Endothelial cell of umbilical vein (primary cell): ENCODE measurements around the gene SLC26A11. TPM values are rescaled to one million over a fixed set of nuclear protein-coding genes. Genes with fewer than 3 reads are reported as not detected.

Experiments
- BruUV-seq: library from RNA; stranded (reverse); fragments of 400-500 nt; replicated peaks from 2 replicates; lab custom pipeline; 2021; lab: Mats Ljungman, UMichigan
- CTCF ChIA-PET: fragments of 300-600, 350-600 bp; sonication (Branson Sonifier 250); formaldehyde crosslinking; loops from one replicate; lab custom pipeline; 2021; ENCODE audit warnings: antibody characterized with exemption, inconsistent platforms; lab: Charles Lee
- POLR2A ChIA-PET: fragments of 300-600, 350-600 bp; sonication (Branson Sonifier 250); formaldehyde crosslinking; loops from one replicate; lab custom pipeline; 2021; ENCODE audit warnings: antibody characterized with exemption, inconsistent platforms; lab: Charles Lee
- DNase-seq: peaks from one replicate; pipeline ENCODE4 v3.0.0-alpha.2; 2011; ENCODE audit warnings: low read depth, low spot score
- FAIRE-seq: peaks from 2 replicates; lab custom pipeline; 2011; peaks lifted over from hg19 to GRCh38; lab: Jason Lieb, UNC
- H2AFZ ChIP-seq: 2 replicates; pipeline ENCODE4 v1.6.0; 2012; ENCODE audit warnings: low read depth, low read length, control low read depth, inconsistent platforms
- H3K27ac ChIP-seq: 2 replicates; pipeline ENCODE4 v1.5.1; 2011; ENCODE audit warnings: low read depth, mild to moderate bottlenecking, control low read depth, low read length, moderate library complexity; ENCODE audit not compliant: insufficient read depth
- H3K27me3 ChIP-seq, 2 experiments: 2 replicates each; pipeline versions ENCODE4 v1.6.0 to v1.6.1; 2011; ENCODE audit warnings: low read length in 2 of 2, mixed read lengths in 1 of 2; ENCODE audit not compliant: control insufficient read depth in 2 of 2, insufficient read depth in 2 of 2
- H3K36me3 ChIP-seq, 2 experiments: 2 replicates in 1 of 2; 3 replicates in 1 of 2; pipeline ENCODE4 v1.5.1; 2011; ENCODE audit warnings: low read length in 2 of 2, mild to moderate bottlenecking in 1 of 2, moderate library complexity in 1 of 2; ENCODE audit not compliant: control insufficient read depth in 2 of 2, insufficient read depth in 2 of 2; ENCODE audit errors: extremely low read depth in 1 of 2
- H3K4me1 ChIP-seq: 3 replicates; pipeline ENCODE4 v1.5.1; 2011; ENCODE audit warnings: mild to moderate bottlenecking, low read length; ENCODE audit not compliant: control insufficient read depth, insufficient read depth; ENCODE audit errors: extremely low read depth
- H3K4me2 ChIP-seq: 2 replicates; pipeline ENCODE4 v1.6.1; 2011; ENCODE audit warnings: low read length, control low read depth, mixed read lengths; ENCODE audit not compliant: insufficient read depth
- H3K4me3 ChIP-seq, 3 experiments: fragments of 200-600 bp in 1 of 3; sonication (generic), shearing (Covaris generic) in 1 of 3; replicated peaks in 1 of 3; 2 replicates each; pipeline ENCODE4 v1.5.1; 2011 to 2016; ENCODE audit warnings: control low read depth in 3 of 3, low read length in 3 of 3, mild to moderate bottlenecking in 2 of 3, inconsistent platforms in 1 of 3, low read depth in 1 of 3, moderate library complexity in 1 of 3; ENCODE audit not compliant: insufficient read depth in 1 of 3
- H3K79me2 ChIP-seq: 2 replicates; pipeline ENCODE4 v1.6.0; 2012; ENCODE audit warnings: low read length, inconsistent platforms; ENCODE audit not compliant: control insufficient read depth, insufficient read depth
- H3K9ac ChIP-seq: replicated peaks from 2 replicates; pipeline ENCODE3; 2011; ENCODE audit warnings: low read length, control low read depth; ENCODE audit not compliant: insufficient read depth; ENCODE audit errors: extremely low read depth
- H3K9me1 ChIP-seq: replicated peaks from 3 replicates; pipeline ENCODE4 v1.6.0; 2011; ENCODE audit warnings: mild to moderate bottlenecking, low read length; ENCODE audit not compliant: control insufficient read depth, insufficient read depth; ENCODE audit errors: extremely low read depth
- H3K9me3 ChIP-seq: replicated peaks from 2 replicates; pipeline ENCODE4 v1.5.1; 2012; ENCODE audit warnings: low read length, inconsistent platforms; ENCODE audit not compliant: control insufficient read depth, insufficient read depth
- H4K20me1 ChIP-seq: replicated peaks from 2 replicates; pipeline ENCODE3; 2011; ENCODE audit warnings: mild to moderate bottlenecking, low read length; ENCODE audit not compliant: control insufficient read depth, insufficient read depth; ENCODE audit errors: extremely low read depth
- EZH2 ChIP-seq: IDR thresholded peaks from 2 replicates; pipeline ENCODE4 v1.6.1; 2012; ENCODE audit warnings: borderline replicate concordance, low read depth, mild to moderate bottlenecking, moderate library complexity, low read length, inconsistent platforms; ENCODE audit not compliant: severe bottlenecking
- FOS ChIP-seq: IDR thresholded peaks from 2 replicates; pipeline ENCODE4 v1.6.1; 2011; ENCODE audit warnings: mild to moderate bottlenecking, low read length, moderate library complexity, borderline replicate concordance; ENCODE audit not compliant: insufficient read depth
- GATA2 ChIP-seq: IDR thresholded peaks from 2 replicates; pipeline ENCODE4 v1.7.0; 2011; ENCODE audit warnings: low read depth, mild to moderate bottlenecking, moderate library complexity, mixed read lengths, low read length; ENCODE audit not compliant: insufficient read length, insufficient read depth
- JUN ChIP-seq: IDR thresholded peaks from 2 replicates; pipeline ENCODE4 v1.6.1; 2011; ENCODE audit warnings: borderline replicate concordance, low read depth; ENCODE audit not compliant: insufficient read length, insufficient read depth
- MYC ChIP-seq: IDR thresholded peaks from one replicate; pipeline ENCODE4 v1.6.1; 2011; ENCODE audit warnings: mild to moderate bottlenecking, low read depth, low read length
- POLR2A ChIP-seq: IDR thresholded peaks from 2 replicates; pipeline ENCODE4 v1.6.1; 2012; ENCODE audit warnings: low read depth, mild to moderate bottlenecking, control low read depth, low read length
- POLR2AphosphoS5 ChIP-seq: IDR thresholded peaks from 2 replicates; pipeline ENCODE4 v1.6.1; 2012; ENCODE audit warnings: low read depth, mild to moderate bottlenecking, control low read depth, low read length, moderate library complexity; ENCODE audit not compliant: insufficient read depth
- dilution Hi-C: fragments of 300-500 bp; cut with MboI; formaldehyde crosslinking; loops from one replicate; pipeline ENCODE4 v1.15.0; 2019; ENCODE audit warnings: low sequenced_read_pairs; ENCODE audit not compliant: extremely low pct_ligation_motif_present
- intact Hi-C: fragments of 100-400 bp; cut with micrococcal nuclease; formaldehyde crosslinking; loops from one replicate; pipeline ENCODE4 v1.10.0; 2022
- polyA plus RNA-seq, 4 experiments: library from polyadenylated mRNA; depleted of rRNA in 3 of 4; stranded (reverse) in 3 of 4; unstranded in 1 of 4; fragments of >200 nt; gene quantifications; 2 replicates each; pipeline versions ENCODE4 v1.2.1 to v1.2.3, GENCODE V29; 2011 to 2012; ENCODE audit warnings: missing spikeins in 1 of 4
- total RNA-seq: library from RNA; stranded (reverse); gene quantifications from 2 replicates; pipeline ENCODE4 v1.2.3, GENCODE V29; 2021
- TF ChIP-seq, protein P1 (sequence below), 2 donors: IDR thresholded peaks; 1 replicate in 1 of 2; 2 replicates in 1 of 2; pipeline ENCODE4 v1.5.1; 2011; ENCODE audit warnings: low read length in 2 of 2, mild to moderate bottlenecking in 2 of 2, moderate library complexity in 2 of 2, control low read depth in 1 of 2, inconsistent platforms in 1 of 2, low read depth in 1 of 2; ENCODE audit not compliant: insufficient read depth in 1 of 2; ENCODE audit errors: extremely low read depth in 1 of 2
- TF ChIP-seq, protein P2 (sequence below): IDR thresholded peaks from 2 replicates; pipeline ENCODE4 v1.6.1; 2011; ENCODE audit not compliant: insufficient read depth, insufficient read length

SLC26A11 gene
- total and polyA plus RNA-seq, 2 donors (not counting 3 experiments of a cell fraction or from before 2014, with no cell fraction given), result 25.2 to 33.0 TPM

DNA sequence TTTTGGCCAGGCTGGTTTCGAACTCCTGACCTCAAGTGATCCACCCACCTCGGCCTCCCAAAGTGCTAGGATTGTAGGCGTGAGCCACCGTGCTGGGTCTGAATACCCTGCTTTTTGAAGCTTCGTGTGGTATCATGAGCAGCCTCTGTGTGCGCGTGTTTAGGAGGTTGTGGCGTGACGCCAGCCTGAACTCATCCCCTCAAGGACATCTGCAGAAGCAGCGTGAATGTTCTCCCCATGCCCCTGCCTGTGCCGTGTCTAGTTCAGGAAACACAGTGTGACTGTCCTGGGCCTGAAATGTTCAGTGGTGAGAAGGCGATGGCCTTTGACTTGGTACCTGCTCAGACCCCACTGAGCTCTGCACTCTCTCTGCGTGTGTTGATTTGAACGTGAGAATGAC is 76.0 kb downstream of the SLC26A11 start:
- H3K9me1 ChIP-seq, result no peaks in the 10 kb centered on the region
- BruUV-seq, result no TSS peak
- FAIRE-seq (no peak), DNase-seq (no peak)
- intact Hi-C loops (no loop called here), dilution Hi-C loops (no loop called here)
- ChIA-PET POLR2A (no interaction called here), CTCF (no interaction called here)
- peaks cover 13 to 47% of the 10 kb centered on the region in 2 experiments for H3K36me3 ChIP-seq
- no peaks in the 10 kb centered on the region for H3K9me3 ChIP-seq
- H3K79me2 ChIP-seq, result no peaks in the 10 kb centered on the region
- TF ChIP-seq GATA2, result no peak
- no peak for TF ChIP-seq FOS
- H4K20me1 ChIP-seq, result no peaks in the 10 kb centered on the region
- H3K9ac ChIP-seq, result no peak overlapping the region
- no peak overlapping the region for H3K27ac ChIP-seq
- H3K4me2 ChIP-seq, result no peak overlapping the region
- H3K27me3 ChIP-seq, result no peaks in the 10 kb centered on the region
- H2AFZ ChIP-seq, result no peak overlapping the region
- no peak overlapping the region for H3K4me3 ChIP-seq
- H3K4me1 ChIP-seq, result no peaks in the 10 kb centered on the region

DNA sequence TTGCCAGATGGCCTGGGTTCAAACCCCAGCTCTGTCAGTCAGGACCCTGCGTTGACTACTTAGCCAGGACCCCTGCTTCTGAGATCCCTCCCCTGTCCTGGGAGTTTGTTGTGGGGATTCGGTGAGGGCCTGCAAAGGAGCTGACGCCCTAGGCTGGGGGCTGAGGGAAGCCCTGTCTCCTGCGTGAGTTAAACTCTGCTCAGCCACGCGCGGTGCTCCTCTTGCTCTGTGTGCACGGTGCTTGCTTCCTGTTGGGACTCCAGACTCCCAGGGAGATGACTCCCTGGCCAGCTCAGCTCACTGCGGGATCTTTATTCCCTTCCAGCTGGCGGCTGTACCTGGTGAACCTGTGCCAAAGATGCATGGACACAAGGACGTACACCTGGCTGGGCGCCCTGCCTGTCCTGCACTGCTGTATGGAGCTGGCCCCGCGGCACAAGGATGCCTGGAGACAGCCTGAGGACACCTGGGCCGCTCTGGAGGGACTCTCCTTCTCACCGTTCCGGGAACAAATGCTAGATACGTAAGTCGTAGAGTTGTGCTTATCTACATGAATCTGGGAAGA is 77.9 kb downstream of the SLC26A11 start:
- Histone ChIP-seq H3K27me3 (no peaks in the 10 kb centered on the region), H3K36me3 (peaks cover 9 to 48% of the 10 kb centered on the region in 2 experiments), H3K4me2 (no peak overlapping the region), H3K9me1 (no peaks in the 10 kb centered on the region), H3K4me3 (no peak overlapping the region), H3K9me3 (no peaks in the 10 kb centered on the region), H3K4me1 (no peaks in the 10 kb centered on the region), H3K27ac (no peak overlapping the region), H3K9ac (no peak overlapping the region), H2AFZ (no peak overlapping the region), H4K20me1 (no peaks in the 10 kb centered on the region), H3K79me2 (no peaks in the 10 kb centered on the region)
- ChIA-PET POLR2A (no interaction called here), CTCF (interaction anchor here (1.6 kb wide), 1 partner anchor 103 kb away, joined by 5 read pairs; no protein-coding TSS in a partner anchor)
- TF ChIP-seq FOS (no peak), POLR2A (no peak), GATA2 (no peak), JUN (no peak), EZH2 (no peak), MYC (no peak), POLR2AphosphoS5 (no peak)
- TF ChIP-seq, protein P1, sequence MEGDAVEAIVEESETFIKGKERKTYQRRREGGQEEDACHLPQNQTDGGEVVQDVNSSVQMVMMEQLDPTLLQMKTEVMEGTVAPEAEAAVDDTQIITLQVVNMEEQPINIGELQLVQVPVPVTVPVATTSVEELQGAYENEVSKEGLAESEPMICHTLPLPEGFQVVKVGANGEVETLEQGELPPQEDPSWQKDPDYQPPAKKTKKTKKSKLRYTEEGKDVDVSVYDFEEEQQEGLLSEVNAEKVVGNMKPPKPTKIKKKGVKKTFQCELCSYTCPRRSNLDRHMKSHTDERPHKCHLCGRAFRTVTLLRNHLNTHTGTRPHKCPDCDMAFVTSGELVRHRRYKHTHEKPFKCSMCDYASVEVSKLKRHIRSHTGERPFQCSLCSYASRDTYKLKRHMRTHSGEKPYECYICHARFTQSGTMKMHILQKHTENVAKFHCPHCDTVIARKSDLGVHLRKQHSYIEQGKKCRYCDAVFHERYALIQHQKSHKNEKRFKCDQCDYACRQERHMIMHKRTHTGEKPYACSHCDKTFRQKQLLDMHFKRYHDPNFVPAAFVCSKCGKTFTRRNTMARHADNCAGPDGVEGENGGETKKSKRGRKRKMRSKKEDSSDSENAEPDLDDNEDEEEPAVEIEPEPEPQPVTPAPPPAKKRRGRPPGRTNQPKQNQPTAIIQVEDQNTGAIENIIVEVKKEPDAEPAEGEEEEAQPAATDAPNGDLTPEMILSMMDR (IDR thresholded peaks at IDR 0.05; ENCODE audit: extremely low read depth in 1 of 2, insufficient read depth in 1 of 2, low read depth in 1 of 2, low read length in 2 of 2), result no peak
- TF ChIP-seq, protein P2, sequence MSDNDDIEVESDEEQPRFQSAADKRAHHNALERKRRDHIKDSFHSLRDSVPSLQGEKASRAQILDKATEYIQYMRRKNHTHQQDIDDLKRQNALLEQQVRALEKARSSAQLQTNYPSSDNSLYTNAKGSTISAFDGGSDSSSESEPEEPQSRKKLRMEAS, result no peak
- dilution Hi-C loops, result no loop called here
- intact Hi-C loops, result no loop called here
- no peak for DNase-seq
- no TSS peak for BruUV-seq
- no peak for FAIRE-seq
